Fibroblast of skin of scalp (primary cell): Measurements from ENCODE around the gene PLCE1. TPM values are rescaled to one million over a fixed set of nuclear protein-coding genes. Genes with fewer than 3 reads are reported as not detected.
"Not testable (repeated sequence)": the region's sequence is repeated elsewhere in the genome, so short reads cannot be mapped to it uniquely, and the experiment has no call there.

Source experiments
- DNase-seq: peaks from one replicate; pipeline ENCODE4 v3.0.0-alpha.2; 2013
- polyA plus RNA-seq, 2 experiments: library from polyadenylated mRNA; unstranded; fragments of 120-200 nt; gene quantifications; one replicate each; pipeline ENCODE4 v1.2.1, GENCODE V29; 2013; ENCODE audit not compliant: insufficient read length in 2 of 2

Gene PLCE1
- polyA plus RNA-seq (2013, experiment 1 of 2; ENCODE audit: insufficient read length) = 1.1 TPM
- 2.5 TPM for polyA plus RNA-seq (2013, experiment 2 of 2; ENCODE audit: insufficient read length)

GRCh38 chr10:93993782-93994437 lies at the start of gene PLCE1:
PLCE1 (plus strand) TSS chr10:93993931; CDS start chr10:94031047, 37,116 bp downstream.
- DNase-seq = peak; percentile 56

GRCh38 chr10:93945819-93946218 lies 47.9 kb upstream of the PLCE1 start:
- no peak for DNase-seq

- DNase-seq = peak; percentile 80
Measured at GRCh38 chr10:93947055-93947454, 46.7 kb upstream of the PLCE1 start.

- no peak for DNase-seq
Measured at GRCh38 chr10:93947524-93947923, 46.2 kb upstream of the PLCE1 start.

- DNase-seq = no peak
Measured at GRCh38 chr10:93951905-93952304, 41.8 kb upstream of the PLCE1 start.

GRCh38 chr10:93954299-93954698 lies 39.4 kb upstream of the PLCE1 start:
- no peak for DNase-seq

GRCh38 chr10:93954726-93955363 lies 38.9 kb upstream of the PLCE1 start:
- peak; percentile 32 for DNase-seq

- DNase-seq = no peak
Measured at GRCh38 chr10:93958834-93959233, 34.9 kb upstream of the PLCE1 start.

GRCh38 chr10:93960988-93961387 lies 32.7 kb upstream of the PLCE1 start:
- DNase-seq = not testable (repeated sequence)

GRCh38 chr10:93962973-93963372 lies 30.8 kb upstream of the PLCE1 start:
- no peak for DNase-seq

- no peak for DNase-seq
Measured at GRCh38 chr10:93963434-93963833, 30.3 kb upstream of the PLCE1 start.

GRCh38 chr10:93965911-93966310 lies 27.8 kb upstream of the PLCE1 start:
- no peak for DNase-seq

- no peak for DNase-seq
Measured at GRCh38 chr10:93967756-93968155, 26.0 kb upstream of the PLCE1 start.

- no peak for DNase-seq
Measured at GRCh38 chr10:93968540-93968945, 25.2 kb upstream of the PLCE1 start.

- DNase-seq = not testable (repeated sequence)
Measured at GRCh38 chr10:93970433-93971010, 23.2 kb upstream of the PLCE1 start.

- DNase-seq = no peak
Measured at GRCh38 chr10:93973748-93974445, 19.8 kb upstream of the PLCE1 start.

GRCh38 chr10:93977442-93977841 lies 16.3 kb upstream of the PLCE1 start:
- DNase-seq = no peak

GRCh38 chr10:93980486-93980885 lies 13.2 kb upstream of the PLCE1 start:
- no peak for DNase-seq

- no peak for DNase-seq
Measured at GRCh38 chr10:93991114-93991513, 2.6 kb upstream of the PLCE1 start.

GRCh38 chr10:93991596-93992284 lies 2.0 kb upstream of the PLCE1 start:
- DNase-seq = peak; percentile 77

GRCh38 chr10:93992400-93993030 lies 1.2 kb upstream of the PLCE1 start:
- peak; percentile 13 for DNase-seq

- no peak for DNase-seq
Measured at GRCh38 chr10:93993414-93993781, 333 bp upstream of the PLCE1 start.
